K562 (cell line): Measurements from ENCODE around the gene DUSP10. TPM values are rescaled to one million over a fixed set of nuclear protein-coding genes. Genes with fewer than 3 reads are reported as not detected.
A peak's percentile ranks its signal among the peaks of the same experiment; 100 is the strongest.

Source experiments
- BRF1 ChIP-seq: IDR thresholded peaks from 3 replicates; pipeline ENCODE4 v1.6.1; 2011; ENCODE audit warnings: borderline replicate concordance, mild to moderate bottlenecking; ENCODE audit not compliant: insufficient read length; ENCODE audit errors: extremely low read depth
- FOXA3 ChIP-seq, 2 experiments: fragments of 450-650 bp in 1 of 2; sonication (generic) in 1 of 2; formaldehyde crosslinking; IDR thresholded peaks in 1 of 2; conservative IDR thresholded peaks in 1 of 2; 2 replicates each; pipeline versions ENCODE4 v1.4.0 to v1.8.0; 2020 to 2022; ENCODE audit warnings: mild to moderate bottlenecking in 2 of 2, missing genetic modification reagents in 1 of 2
- NCOA6 ChIP-seq: fragments of 450-650 bp; IDR thresholded peaks from 2 replicates; pipeline ENCODE4 v1.6.1; 2017; ENCODE audit warnings: mild to moderate bottlenecking
- NFATC3 ChIP-seq: fragments of 450-650 bp; IDR thresholded peaks from 2 replicates; pipeline ENCODE4 v1.6.1; 2017; ENCODE audit warnings: mild to moderate bottlenecking
- POLR2A ChIP-seq: fragments of 450-650 bp; conservative IDR thresholded peaks from 2 replicates; pipeline ENCODE4 v1.6.1; 2016
- RBM22 ChIP-seq: fragments of 200-400 bp; formaldehyde crosslinking; IDR thresholded peaks from 2 replicates; pipeline ENCODE4 v1.6.1; 2018; ENCODE audit warnings: low read length, low read depth; ENCODE audit not compliant: poor library complexity, severe bottlenecking
- RBM39 ChIP-seq: fragments of 200-400 bp; formaldehyde crosslinking; optimal IDR thresholded peaks from 2 replicates; pipeline ENCODE3; 2018; ENCODE audit warnings: low read depth, low read length
- RNF219 ChIP-seq: fragments of 250-450 bp; sonication (Bioruptor Pico); IDR thresholded peaks from 2 replicates; pipeline ENCODE4 v1.5.0; 2022; ENCODE audit warnings: mild to moderate bottlenecking
- SOX6 ChIP-seq: fragments of 450-650 bp; IDR thresholded peaks from 2 replicates; pipeline ENCODE4 v1.6.1; 2014; ENCODE audit warnings: mild to moderate bottlenecking
- ZNF23 ChIP-seq: fragments of 250-450 bp; sonication (Bioruptor Pico); IDR thresholded peaks from 2 replicates; pipeline ENCODE4 v1.4.0; 2020; ENCODE audit warnings: mild to moderate bottlenecking
- ZNF561 ChIP-seq: fragments of 450-650 bp; formaldehyde crosslinking; conservative IDR thresholded peaks from 2 replicates; pipeline ENCODE4 v1.4.0; 2020; ENCODE audit warnings: mild to moderate bottlenecking, moderate library complexity
- ZNF780A ChIP-seq: fragments of 250-450 bp; sonication (Bioruptor Pico); IDR thresholded peaks from 2 replicates; pipeline ENCODE4 v1.5.0; 2021; ENCODE audit warnings: mild to moderate bottlenecking
- polyA plus RNA-seq, 8 experiments: library from polyadenylated mRNA; depleted of rRNA in 4 of 8; stranded (reverse) in 5 of 8; unstranded in 3 of 8; fragments of >200 nt; fragmentation: Nextera tagmentation in 2 of 8; fragmentation: Illumina TruSeq in 1 of 8; extraction: Ambion mirVana in 2 of 8; extraction: Trizol in 1 of 8; gene quantifications; 2 replicates each; pipeline versions ENCODE4 v1.2.1 to v1.2.3, GENCODE V29; 2011 to 2014; ENCODE audit warnings: inconsistent platforms in 1 of 8, missing spikeins in 1 of 8
- total RNA-seq, 7 experiments: library from RNA; depleted of rRNA in 6 of 7; stranded (reverse); fragments of >200 nt in 6 of 7; fragmentation: Illumina TruSeq in 2 of 7; extraction: Trizol in 2 of 7; gene quantifications; 2 replicates each; pipeline versions ENCODE4 v1.2.1 to v1.2.3, GENCODE V29; 2011 to 2021; ENCODE audit warnings: low replicate concordance in 1 of 7
- TF ChIP-seq, protein P1 (sequence below): sonication (generic); formaldehyde crosslinking; IDR thresholded peaks from 2 replicates; pipeline ENCODE4 v1.8.0; 2023; ENCODE audit warnings: missing genetic modification reagents, mild to moderate bottlenecking, borderline replicate concordance
- TF ChIP-seq, protein P2 (sequence below), 2 experiments: fragments of 450-650 bp in 1 of 2; IDR thresholded peaks; 2 replicates each; pipeline ENCODE4 v1.6.1; 2011 to 2017; ENCODE audit warnings: low read depth in 2 of 2, antibody characterized with exemption in 1 of 2, borderline replicate concordance in 1 of 2, low read length in 1 of 2, mild to moderate bottlenecking in 1 of 2, mixed read lengths in 1 of 2; ENCODE audit not compliant: control insufficient read depth in 1 of 2
- TF ChIP-seq, protein P3 (sequence below): fragments of 450-650 bp; formaldehyde crosslinking; IDR thresholded peaks from 2 replicates; pipeline ENCODE4 v1.4.0; 2022; ENCODE audit warnings: missing genetic modification characterization

DUSP10 gene
- total and polyA plus RNA-seq, 9 of the 15 experiments (the other 6 are each of a cell fraction or from before 2014, with no cell fraction given), result 1.7 to 8.3 (median 6.1) TPM

- TF ChIP-seq, protein P1, sequence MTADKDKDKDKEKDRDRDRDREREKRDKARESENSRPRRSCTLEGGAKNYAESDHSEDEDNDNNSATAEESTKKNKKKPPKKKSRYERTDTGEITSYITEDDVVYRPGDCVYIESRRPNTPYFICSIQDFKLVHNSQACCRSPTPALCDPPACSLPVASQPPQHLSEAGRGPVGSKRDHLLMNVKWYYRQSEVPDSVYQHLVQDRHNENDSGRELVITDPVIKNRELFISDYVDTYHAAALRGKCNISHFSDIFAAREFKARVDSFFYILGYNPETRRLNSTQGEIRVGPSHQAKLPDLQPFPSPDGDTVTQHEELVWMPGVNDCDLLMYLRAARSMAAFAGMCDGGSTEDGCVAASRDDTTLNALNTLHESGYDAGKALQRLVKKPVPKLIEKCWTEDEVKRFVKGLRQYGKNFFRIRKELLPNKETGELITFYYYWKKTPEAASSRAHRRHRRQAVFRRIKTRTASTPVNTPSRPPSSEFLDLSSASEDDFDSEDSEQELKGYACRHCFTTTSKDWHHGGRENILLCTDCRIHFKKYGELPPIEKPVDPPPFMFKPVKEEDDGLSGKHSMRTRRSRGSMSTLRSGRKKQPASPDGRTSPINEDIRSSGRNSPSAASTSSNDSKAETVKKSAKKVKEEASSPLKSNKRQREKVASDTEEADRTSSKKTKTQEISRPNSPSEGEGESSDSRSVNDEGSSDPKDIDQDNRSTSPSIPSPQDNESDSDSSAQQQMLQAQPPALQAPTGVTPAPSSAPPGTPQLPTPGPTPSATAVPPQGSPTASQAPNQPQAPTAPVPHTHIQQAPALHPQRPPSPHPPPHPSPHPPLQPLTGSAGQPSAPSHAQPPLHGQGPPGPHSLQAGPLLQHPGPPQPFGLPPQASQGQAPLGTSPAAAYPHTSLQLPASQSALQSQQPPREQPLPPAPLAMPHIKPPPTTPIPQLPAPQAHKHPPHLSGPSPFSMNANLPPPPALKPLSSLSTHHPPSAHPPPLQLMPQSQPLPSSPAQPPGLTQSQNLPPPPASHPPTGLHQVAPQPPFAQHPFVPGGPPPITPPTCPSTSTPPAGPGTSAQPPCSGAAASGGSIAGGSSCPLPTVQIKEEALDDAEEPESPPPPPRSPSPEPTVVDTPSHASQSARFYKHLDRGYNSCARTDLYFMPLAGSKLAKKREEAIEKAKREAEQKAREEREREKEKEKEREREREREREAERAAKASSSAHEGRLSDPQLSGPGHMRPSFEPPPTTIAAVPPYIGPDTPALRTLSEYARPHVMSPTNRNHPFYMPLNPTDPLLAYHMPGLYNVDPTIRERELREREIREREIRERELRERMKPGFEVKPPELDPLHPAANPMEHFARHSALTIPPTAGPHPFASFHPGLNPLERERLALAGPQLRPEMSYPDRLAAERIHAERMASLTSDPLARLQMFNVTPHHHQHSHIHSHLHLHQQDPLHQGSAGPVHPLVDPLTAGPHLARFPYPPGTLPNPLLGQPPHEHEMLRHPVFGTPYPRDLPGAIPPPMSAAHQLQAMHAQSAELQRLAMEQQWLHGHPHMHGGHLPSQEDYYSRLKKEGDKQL (CRISPR knock-in tag), result no peak
- peak; percentile 63 for TF ChIP-seq SOX6
- no peak for TF ChIP-seq ZNF561 (CRISPR knock-in tag)
- no peak for TF ChIP-seq NFATC3
- TF ChIP-seq NCOA6, result no peak
- TF ChIP-seq FOXA3 (CRISPR knock-in tag; conservative IDR thresholded peaks at IDR 0.05 in 1 of 2, IDR thresholded peaks at IDR 0.05 in 1 of 2), result peak in 1 of 2 experiments; percentile 65; a peak in 1 of 4 replicates
- TF ChIP-seq BRF1, result no peak
- no peak for TF ChIP-seq RNF219 (CRISPR knock-in tag)
- TF ChIP-seq, protein P2, sequence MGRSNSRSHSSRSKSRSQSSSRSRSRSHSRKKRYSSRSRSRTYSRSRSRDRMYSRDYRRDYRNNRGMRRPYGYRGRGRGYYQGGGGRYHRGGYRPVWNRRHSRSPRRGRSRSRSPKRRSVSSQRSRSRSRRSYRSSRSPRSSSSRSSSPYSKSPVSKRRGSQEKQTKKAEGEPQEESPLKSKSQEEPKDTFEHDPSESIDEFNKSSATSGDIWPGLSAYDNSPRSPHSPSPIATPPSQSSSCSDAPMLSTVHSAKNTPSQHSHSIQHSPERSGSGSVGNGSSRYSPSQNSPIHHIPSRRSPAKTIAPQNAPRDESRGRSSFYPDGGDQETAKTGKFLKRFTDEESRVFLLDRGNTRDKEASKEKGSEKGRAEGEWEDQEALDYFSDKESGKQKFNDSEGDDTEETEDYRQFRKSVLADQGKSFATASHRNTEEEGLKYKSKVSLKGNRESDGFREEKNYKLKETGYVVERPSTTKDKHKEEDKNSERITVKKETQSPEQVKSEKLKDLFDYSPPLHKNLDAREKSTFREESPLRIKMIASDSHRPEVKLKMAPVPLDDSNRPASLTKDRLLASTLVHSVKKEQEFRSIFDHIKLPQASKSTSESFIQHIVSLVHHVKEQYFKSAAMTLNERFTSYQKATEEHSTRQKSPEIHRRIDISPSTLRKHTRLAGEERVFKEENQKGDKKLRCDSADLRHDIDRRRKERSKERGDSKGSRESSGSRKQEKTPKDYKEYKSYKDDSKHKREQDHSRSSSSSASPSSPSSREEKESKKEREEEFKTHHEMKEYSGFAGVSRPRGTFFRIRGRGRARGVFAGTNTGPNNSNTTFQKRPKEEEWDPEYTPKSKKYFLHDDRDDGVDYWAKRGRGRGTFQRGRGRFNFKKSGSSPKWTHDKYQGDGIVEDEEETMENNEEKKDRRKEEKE (IDR thresholded peaks at IDR 0.05; ENCODE audit: borderline replicate concordance in 1 of 2, control insufficient read depth in 1 of 2, low read depth in 2 of 2, low read length in 1 of 2), result no peak
- no peak for TF ChIP-seq ZNF23 (CRISPR knock-in tag)
- TF ChIP-seq POLR2A, result no peak
- no peak for TF ChIP-seq ZNF780A (CRISPR knock-in tag)
- TF ChIP-seq RBM22, result no peak
- TF ChIP-seq, protein P3, sequence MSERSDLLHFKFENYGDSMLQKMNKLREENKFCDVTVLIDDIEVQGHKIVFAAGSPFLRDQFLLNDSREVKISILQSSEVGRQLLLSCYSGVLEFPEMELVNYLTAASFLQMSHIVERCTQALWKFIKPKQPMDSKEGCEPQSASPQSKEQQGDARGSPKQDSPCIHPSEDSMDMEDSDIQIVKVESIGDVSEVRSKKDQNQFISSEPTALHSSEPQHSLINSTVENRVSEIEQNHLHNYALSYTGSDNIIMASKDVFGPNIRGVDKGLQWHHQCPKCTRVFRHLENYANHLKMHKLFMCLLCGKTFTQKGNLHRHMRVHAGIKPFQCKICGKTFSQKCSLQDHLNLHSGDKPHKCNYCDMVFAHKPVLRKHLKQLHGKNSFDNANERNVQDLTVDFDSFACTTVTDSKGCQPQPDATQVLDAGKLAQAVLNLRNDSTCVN, result no peak
- no peak for TF ChIP-seq RBM39
Observed at GRCh38 chr1:221667504-221667903, 74.4 kb downstream of the DUSP10 start (continued).
